GM12878 (cell line): Measurements from ENCODE around the gene OPTC. TPM values are rescaled to one million over a fixed set of nuclear protein-coding genes. Genes with fewer than 3 reads are reported as not detected.

Experiments used
- ATAC-seq: fragments of 200-7000 bp; cut with Tn5 transposase; 3 replicates; pipeline ENCODE4 v1.9.1; 2020; ENCODE audit warnings: mild to moderate bottlenecking, moderate library complexity
- BruUV-seq: library from RNA; stranded (reverse); fragments of 400-500 nt; replicated peaks from 2 replicates; lab custom pipeline; 2021; lab: Mats Ljungman, UMichigan
- CTCF ChIA-PET: fragments of 300-600 bp; sonication (Branson Sonifier 250); formaldehyde crosslinking; extraction: SDS; loops from one replicate; lab custom pipeline; 2021; ENCODE audit warnings: inconsistent platforms; lab: Yijun Ruan, JAX
- POLR2A ChIA-PET: fragments of 350-600 bp; formaldehyde crosslinking; extraction: SDS; loops from one replicate; lab custom pipeline; 2021; ENCODE audit warnings: inconsistent platforms; lab: Charles Lee
- RAD21 ChIA-PET: fragments of 300-600 bp; sonication (Branson Sonifier 250); formaldehyde crosslinking; loops from one replicate; lab custom pipeline; 2023; ENCODE audit warnings: antibody characterized with exemption; ENCODE audit not compliant: unreplicated experiment; lab: Charles Lee
- SMC1A ChIA-PET: fragments of 300-600 bp; sonication (Branson Sonifier 250); formaldehyde crosslinking; loops from one replicate; lab custom pipeline; 2023; ENCODE audit not compliant: unreplicated experiment, uncharacterized antibody; lab: Charles Lee
- DNase-seq: peaks from one replicate; pipeline ENCODE4 v3.0.0-alpha.2; 2011; ENCODE audit warnings: low read depth, low spot score
- FAIRE-seq: peaks from 3 replicates; lab custom pipeline; 2011; peaks lifted over from hg19 to GRCh38; lab: Jason Lieb, UNC
- H2AFZ ChIP-seq: 2 replicates; pipeline ENCODE4 v1.6.0; 2011; ENCODE audit warnings: low read depth, low read length, control low read depth; ENCODE audit not compliant: control insufficient read depth
- H3K27ac ChIP-seq: 2 replicates; pipeline ENCODE4 v1.5.1; 2011; ENCODE audit warnings: control low read depth; ENCODE audit not compliant: control insufficient read depth, insufficient read depth
- H3K27me3 ChIP-seq, 2 experiments: replicated peaks in 1 of 2; 2 replicates each; pipeline versions ENCODE4 v1.6.0 to v1.6.1; 2011; ENCODE audit warnings: low read length in 1 of 2; ENCODE audit not compliant: control insufficient read depth in 2 of 2, insufficient read depth in 2 of 2
- H3K36me3 ChIP-seq, 2 experiments: 2 replicates each; pipeline ENCODE4 v1.5.1; 2011; ENCODE audit warnings: low read length in 1 of 2; ENCODE audit not compliant: control insufficient read depth in 2 of 2, insufficient read depth in 2 of 2
- H3K4me1 ChIP-seq: 2 replicates; pipeline ENCODE4 v1.6.1; 2011; ENCODE audit warnings: mild to moderate bottlenecking, low read length, moderate library complexity, mixed read lengths; ENCODE audit not compliant: control insufficient read depth, insufficient read depth
- H3K4me2 ChIP-seq: 2 replicates; pipeline ENCODE4 v1.6.0; 2011; ENCODE audit warnings: control low read depth; ENCODE audit not compliant: control insufficient read depth, insufficient read depth
- H3K4me3 ChIP-seq: fragments of 200-600 bp; sonication (generic); 2 replicates; pipeline ENCODE4 v1.5.1; 2016
- H3K79me2 ChIP-seq: 2 replicates; pipeline ENCODE4 v1.6.0; 2011; ENCODE audit warnings: low read length; ENCODE audit not compliant: control insufficient read depth, insufficient read depth
- H3K9ac ChIP-seq: 2 replicates; pipeline ENCODE4 v1.8.0; 2011; ENCODE audit warnings: low read length, control low read depth, mixed read lengths; ENCODE audit not compliant: control insufficient read depth, insufficient read depth
- H3K9me3 ChIP-seq: replicated peaks from 3 replicates; pipeline ENCODE4 v1.5.1; 2011; ENCODE audit warnings: mild to moderate bottlenecking, low read length; ENCODE audit not compliant: control insufficient read depth, insufficient read depth
- H4K20me1 ChIP-seq: 2 replicates; pipeline ENCODE4 v1.6.0; 2011; ENCODE audit not compliant: control insufficient read depth, insufficient read depth
- ATF3 ChIP-seq: IDR thresholded peaks from 2 replicates; pipeline ENCODE4 v1.6.1; 2011; ENCODE audit warnings: low read depth, mild to moderate bottlenecking, low read length, moderate library complexity, borderline replicate concordance; ENCODE audit errors: extremely low read depth
- IRF4 ChIP-seq: IDR thresholded peaks from 2 replicates; pipeline ENCODE4 v1.6.1; 2011; ENCODE audit warnings: low read depth, low read length
- PML ChIP-seq: IDR thresholded peaks from 2 replicates; pipeline ENCODE4 v1.6.1; 2012; ENCODE audit warnings: low read length, inconsistent platforms
- REST ChIP-seq: IDR thresholded peaks from 2 replicates; pipeline ENCODE4 v1.6.1; 2012; ENCODE audit warnings: mild to moderate bottlenecking, low read depth, low read length
- SMC3 ChIP-seq: IDR thresholded peaks from 2 replicates; pipeline ENCODE4 v1.6.1; 2011; ENCODE audit warnings: low read length, improper control_type of control experiment, borderline replicate concordance
- SPI1 ChIP-seq: IDR thresholded peaks from 2 replicates; pipeline ENCODE4 v1.6.1; 2011; ENCODE audit warnings: low read depth, mild to moderate bottlenecking, low read length, moderate library complexity, borderline replicate concordance; ENCODE audit not compliant: insufficient read depth
- SUZ12 ChIP-seq: fragments of 200-600 bp; sonication (generic); IDR thresholded peaks from one replicate; pipeline ENCODE4 v1.6.1; 2018; ENCODE audit warnings: antibody characterized with exemption, mild to moderate bottlenecking; ENCODE audit not compliant: unreplicated experiment
- TCF12 ChIP-seq: IDR thresholded peaks from 2 replicates; pipeline ENCODE4 v1.6.1; 2011; ENCODE audit warnings: low read depth, mild to moderate bottlenecking, low read length
- WGBS: methylation state at CpG from one replicate; pipeline ENCODE4 v1.1.6; 2016; ENCODE audit warnings: low lambda C conversion rate; ENCODE audit not compliant: insufficient replicate concordance, insufficient coverage; ENCODE audit errors: missing lambda C conversion rate; 5-methylcytosine and 5-hydroxymethylcytosine counted together
- in situ Hi-C: fragments of 300-500 bp; cut with MboI; formaldehyde crosslinking; loops from 9 replicates; pipeline ENCODE4 v1.14.3; 2018; ENCODE audit warnings: mixed read lengths
- intact Hi-C: fragments of 100-400 bp; cut with micrococcal nuclease; formaldehyde crosslinking; loops from one replicate; pipeline ENCODE4 v1.14.2; 2022; ENCODE audit not compliant: unreplicated experiment
- polyA plus RNA-seq, 11 experiments: library from polyadenylated mRNA; depleted of rRNA in 4 of 11; unstranded in 6 of 11; stranded (reverse) in 5 of 11; fragments of >200 nt; fragmentation: Nextera tagmentation in 4 of 11; fragmentation: Illumina TruSeq in 1 of 11; extraction: Ambion mirVana in 4 of 11; extraction: Trizol in 1 of 11; gene quantifications; 1 replicate in 1 of 11; 2 replicates in 10 of 11; pipeline versions ENCODE4 v1.2.1 to v1.2.3, GENCODE V29; 2011 to 2016; ENCODE audit warnings: inconsistent platforms in 2 of 11, missing spikeins in 2 of 11, low read depth in 1 of 11
- total RNA-seq, 4 experiments: library from RNA; depleted of rRNA in 3 of 4; stranded (reverse); fragments of >200 nt in 3 of 4; fragmentation: Illumina TruSeq in 1 of 4; extraction: Trizol in 1 of 4; gene quantifications; 2 replicates each; pipeline versions ENCODE4 v1.2.1 to v1.2.3, GENCODE V29; 2013 to 2021

The OPTC gene
- total and polyA plus RNA-seq, 10 of the 15 experiments (the other 5 are each of a cell fraction or from before 2014, with no cell fraction given) = not detected

- intact Hi-C loops = no loop called here
- WGBS = 50% methylated on average over 6 of the region's 6 CpGs
- CTCF ChIA-PET = interaction anchor here (0.9 kb wide), 1 partner anchor 20 kb away, joined by 3 read pairs; no protein-coding TSS in a partner anchor
- FAIRE-seq (no peak), DNase-seq (no peak), ATAC-seq (no peak)
- Histone ChIP-seq H4K20me1 (no peaks in the 10 kb centered on the region), H3K9me3 (no peaks in the 10 kb centered on the region), H3K36me3 (no peaks in the 10 kb centered on the region), H3K4me3 (no peak overlapping the region), H3K9ac (no peak overlapping the region), H3K79me2 (no peaks in the 10 kb centered on the region), H3K4me2 (no peak overlapping the region), H3K27me3 (no peaks in the 10 kb centered on the region; a peak in 1 of 4 replicates), H3K27ac (no peak overlapping the region), H2AFZ (no peak overlapping the region), H3K4me1 (no peaks in the 10 kb centered on the region)
- in situ Hi-C loops = no loop called here
- POLR2A ChIA-PET = no interaction called here
- RAD21 ChIA-PET = no interaction called here
- SMC1A ChIA-PET = no interaction called here
- TF ChIP-seq SPI1 (peak; percentile 43; the same call in 1 of the 2 replicates), PML (no peak), IRF4 (no peak), TCF12 (no peak), ATF3 (no peak), SMC3 (no peak), SUZ12 (no peak), REST (no peak)
- no TSS peak for BruUV-seq
Measured at GRCh38 chr1:203523667-203524066, 29.7 kb downstream of the OPTC start.
